SJSA1 (cell line): ENCODE results near the gene RAB8B. TPM values are rescaled to one million over a fixed set of nuclear protein-coding genes. Genes with fewer than 3 reads are reported as not detected.
A peak's percentile ranks its signal among the peaks of the same experiment; 100 is the strongest.

Experiments used
- DNase-seq, 2 experiments: peaks; one replicate each; pipeline ENCODE4 v3.0.0-alpha.2; 2015 to 2020; ENCODE audit warnings: low spot score in 2 of 2, low read depth in 1 of 2
- H3K27ac ChIP-seq: fragments of 250-450 bp; sonication (Bioruptor Pico); 2 replicates; pipeline ENCODE4 v1.5.1; 2020; ENCODE audit warnings: mild to moderate bottlenecking, moderate library complexity
- H3K27me3 ChIP-seq: fragments of 250-450 bp; sonication (Bioruptor Pico); replicated peaks from 2 replicates; pipeline ENCODE4 v1.5.1; 2020; ENCODE audit warnings: mild to moderate bottlenecking, moderate library complexity
- H3K36me3 ChIP-seq: fragments of 250-450 bp; sonication (Bioruptor Pico); 2 replicates; pipeline ENCODE4 v1.5.1; 2020; ENCODE audit warnings: mild to moderate bottlenecking
- H3K4me1 ChIP-seq: fragments of 250-450 bp; sonication (Bioruptor Pico); replicated peaks from 2 replicates; pipeline ENCODE4 v1.6.1; 2021; ENCODE audit warnings: mild to moderate bottlenecking
- H3K4me3 ChIP-seq: fragments of 250-450 bp; sonication (Bioruptor Pico); 2 replicates; pipeline ENCODE4 v1.5.1; 2020; ENCODE audit warnings: mild to moderate bottlenecking
- H3K9me3 ChIP-seq: fragments of 250-450 bp; sonication (Bioruptor Pico); replicated peaks from 2 replicates; pipeline ENCODE4 v1.5.1; 2020; ENCODE audit warnings: mild to moderate bottlenecking
- total RNA-seq: library from RNA; depleted of rRNA; stranded (reverse); fragments of >200 nt; shearing (Covaris generic); gene quantifications from 2 replicates; pipeline ENCODE4 v1.2.3, GENCODE V29; 2014

RAB8B gene
- total RNA-seq, 1 experiment from 2014 or later = 75.1 TPM

GRCh38 chr15:63190769-63191649 is 1.6 kb downstream of the RAB8B start:
- no peak overlapping the region for H3K27ac ChIP-seq

GRCh38 chr15:63191895-63192618 is 2.7 kb downstream of the RAB8B start:
- Histone ChIP-seq H3K27ac (no peak overlapping the region), H3K9me3 (no peaks in the 10 kb centered on the region), H3K27me3 (no peaks in the 10 kb centered on the region), H3K4me1 (peaks cover 55% of the 10 kb centered on the region), H3K36me3 (no peaks in the 10 kb centered on the region), H3K4me3 (no peak overlapping the region)
- DNase-seq = no peak

More at GRCh38 chr15:63190769-63191649, 1.6 kb downstream of the RAB8B start:
- no peaks in the 10 kb centered on the region for H3K9me3 ChIP-seq
- DNase-seq = no peak
- H3K4me3 ChIP-seq = peak overlapping the region; percentile 50
- no peaks in the 10 kb centered on the region for H3K36me3 ChIP-seq
- peaks cover 57% of the 10 kb centered on the region for H3K4me1 ChIP-seq
- H3K27me3 ChIP-seq = no peaks in the 10 kb centered on the region

GRCh38 chr15:63192619-63193206 is 3.3 kb downstream of the RAB8B start:
- Histone ChIP-seq H3K9me3 (no peaks in the 10 kb centered on the region), H3K4me3 (no peak overlapping the region), H3K27me3 (no peaks in the 10 kb centered on the region), H3K27ac (no peak overlapping the region), H3K4me1 (peaks cover 55% of the 10 kb centered on the region), H3K36me3 (no peaks in the 10 kb centered on the region)
- no peak for DNase-seq

GRCh38 chr15:63194302-63194701 is 4.9 kb downstream of the RAB8B start:
- H3K27me3 ChIP-seq = no peaks in the 10 kb centered on the region
- no peak for DNase-seq
- no peak overlapping the region for H3K4me3 ChIP-seq
- H3K27ac ChIP-seq = peak overlapping the region; percentile 12; the same call in 1 of the 2 replicates
- H3K36me3 ChIP-seq = no peaks in the 10 kb centered on the region
- no peaks in the 10 kb centered on the region for H3K9me3 ChIP-seq
- H3K4me1 ChIP-seq = peaks cover 61% of the 10 kb centered on the region

GRCh38 chr15:63194880-63195568 is 5.6 kb downstream of the RAB8B start:
- H3K4me1 ChIP-seq = peaks cover 68% of the 10 kb centered on the region
- H3K27ac ChIP-seq = no peak overlapping the region
- H3K9me3 ChIP-seq = no peaks in the 10 kb centered on the region
- H3K27me3 ChIP-seq = no peaks in the 10 kb centered on the region
- H3K36me3 ChIP-seq = no peaks in the 10 kb centered on the region
- H3K4me3 ChIP-seq = no peak overlapping the region
- no peak for DNase-seq

GRCh38 chr15:63195569-63196015 is 6.2 kb downstream of the RAB8B start:
- H3K27ac ChIP-seq = no peak overlapping the region
- no peak overlapping the region for H3K4me3 ChIP-seq
- no peak for DNase-seq
- peaks cover 66% of the 10 kb centered on the region for H3K4me1 ChIP-seq
- no peaks in the 10 kb centered on the region for H3K27me3 ChIP-seq
- H3K9me3 ChIP-seq = no peaks in the 10 kb centered on the region
- no peaks in the 10 kb centered on the region for H3K36me3 ChIP-seq

DNA sequence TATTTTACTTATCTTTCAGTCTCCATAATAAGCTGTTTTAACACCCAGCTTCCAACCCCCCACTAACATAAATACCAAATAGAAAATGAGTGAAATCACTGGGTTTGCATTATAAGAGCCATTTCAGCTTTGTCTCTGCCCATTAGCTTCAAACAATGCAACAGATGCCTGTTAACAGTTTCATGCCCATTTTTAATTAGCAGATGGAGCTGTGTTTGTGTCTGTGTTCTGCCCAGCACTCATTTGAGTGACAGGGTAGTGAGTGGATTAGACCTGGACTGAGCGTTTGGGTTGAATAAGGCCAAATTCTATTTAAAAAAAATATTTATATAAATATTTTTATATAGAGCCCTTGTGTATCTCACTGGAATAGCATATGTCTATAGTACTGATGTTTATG is 7.4 kb downstream of the RAB8B start:
- H3K36me3 ChIP-seq = peaks cover 5% of the 10 kb centered on the region; the same call in 1 of the 2 replicates
- no peak overlapping the region for H3K4me3 ChIP-seq
- DNase-seq = no peak
- peaks cover 62% of the 10 kb centered on the region for H3K4me1 ChIP-seq
- no peaks in the 10 kb centered on the region for H3K27me3 ChIP-seq
- no peaks in the 10 kb centered on the region for H3K9me3 ChIP-seq
- no peak overlapping the region for H3K27ac ChIP-seq

- H3K4me3 ChIP-seq = no peak overlapping the region
- H3K36me3 ChIP-seq = peaks cover 5% of the 10 kb centered on the region; the same call in 1 of the 2 replicates
- H3K27me3 ChIP-seq = no peaks in the 10 kb centered on the region
- peaks cover 61% of the 10 kb centered on the region for H3K4me1 ChIP-seq
- no peak for DNase-seq
- no peaks in the 10 kb centered on the region for H3K9me3 ChIP-seq
- H3K27ac ChIP-seq = no peak overlapping the region
Measured at GRCh38 chr15:63197626-63198025, 8.2 kb downstream of the RAB8B start.

GRCh38 chr15:63198371-63199250 is 9.2 kb downstream of the RAB8B start:
- peak in 1 of 2 experiments; percentile 43 for DNase-seq
- 0 out of 2 replicates have a peak overlapping the region, but pooled peaks have one; percentile 7 for H3K27ac ChIP-seq
- H3K4me3 ChIP-seq = no peak overlapping the region
- H3K36me3 ChIP-seq = peaks cover 5% of the 10 kb centered on the region; the same call in 1 of the 2 replicates
- no peaks in the 10 kb centered on the region for H3K9me3 ChIP-seq
- H3K27me3 ChIP-seq = no peaks in the 10 kb centered on the region
- peaks cover 67% of the 10 kb centered on the region for H3K4me1 ChIP-seq

DNA sequence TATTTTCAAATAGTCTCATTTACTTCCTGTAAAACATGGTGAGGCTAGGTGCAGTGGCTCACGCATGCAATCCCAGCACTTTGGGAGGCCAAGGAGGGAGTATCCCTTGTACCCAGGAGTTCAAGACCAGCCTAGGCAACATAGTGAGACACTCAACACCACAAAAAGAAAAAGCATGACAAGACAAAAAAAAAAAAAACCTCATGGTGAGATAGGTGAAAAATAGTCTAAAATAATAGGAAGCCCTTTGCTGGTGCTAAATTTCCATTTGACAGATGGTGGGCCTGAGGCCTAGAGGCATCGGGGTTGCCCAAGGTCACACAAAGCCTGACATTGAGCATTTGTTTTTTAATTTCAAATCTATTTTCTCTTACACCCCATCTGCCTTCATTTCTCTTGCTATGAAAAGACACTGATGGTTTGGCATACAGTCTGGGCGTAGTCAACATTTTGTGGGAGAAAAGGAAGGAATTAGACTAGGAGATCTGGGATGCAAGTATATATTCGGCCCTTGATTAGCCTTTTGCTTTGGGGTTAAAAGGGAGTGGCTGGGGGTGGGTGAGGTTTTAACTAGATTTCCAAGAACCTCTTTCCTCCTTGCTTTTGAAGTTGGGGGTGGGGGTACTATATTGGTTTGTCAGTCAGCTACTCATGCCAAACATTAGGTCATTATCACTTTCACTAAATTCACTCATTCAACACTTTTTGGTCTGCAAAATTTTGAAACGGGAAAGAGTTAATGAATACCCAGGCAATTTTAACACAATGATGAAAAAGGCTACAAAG is 11.3 kb downstream of the RAB8B start:
- Histone ChIP-seq H3K27ac (no peak overlapping the region), H3K4me1 (peaks cover 51% of the 10 kb centered on the region), H3K4me3 (no peak overlapping the region), H3K36me3 (peaks cover 5% of the 10 kb centered on the region; the same call in 1 of the 2 replicates), H3K9me3 (no peaks in the 10 kb centered on the region), H3K27me3 (no peaks in the 10 kb centered on the region)
- DNase-seq = no peak

- H3K36me3 ChIP-seq = peaks cover 5% of the 10 kb centered on the region; the same call in 1 of the 2 replicates
- H3K27me3 ChIP-seq = no peaks in the 10 kb centered on the region
- H3K4me3 ChIP-seq = no peak overlapping the region
- H3K9me3 ChIP-seq = no peaks in the 10 kb centered on the region
- no peak overlapping the region for H3K27ac ChIP-seq
- H3K4me1 ChIP-seq = peaks cover 49% of the 10 kb centered on the region
- no peak for DNase-seq
Measured at GRCh38 chr15:63202861-63203260, 13.5 kb downstream of the RAB8B start.
